GM23338 (cell line): ENCODE results near the gene SMNDC1. TPM values are rescaled to one million over a fixed set of nuclear protein-coding genes. Genes with fewer than 3 reads are reported as not detected.

Source experiments
- CREB1 ChIP-seq: fragments of 250-450 bp; sonication (Bioruptor Pico); IDR thresholded peaks from 2 replicates; pipeline ENCODE4 v1.5.0; 2020; ENCODE audit warnings: low read depth, mild to moderate bottlenecking, moderate library complexity
- EZH2phosphoT487 ChIP-seq: fragments of 200-600 bp; sonication (generic); IDR thresholded peaks from one replicate; pipeline ENCODE4 v1.8.1; 2018; ENCODE audit warnings: antibody characterized with exemption; ENCODE audit not compliant: unreplicated experiment
- NANOG ChIP-seq: IDR thresholded peaks from 2 replicates; pipeline ENCODE4 v1.6.1; 2016; ENCODE audit warnings: antibody characterized with exemption, borderline replicate concordance
- POLR2AphosphoS5 ChIP-seq: IDR thresholded peaks from 2 replicates; pipeline ENCODE4 v1.6.1; 2016; ENCODE audit warnings: antibody characterized with exemption, low read depth
- STAT1 ChIP-seq: IDR thresholded peaks from one replicate; pipeline ENCODE4 v1.6.1; 2016; ENCODE audit warnings: antibody characterized with exemption; ENCODE audit not compliant: unreplicated experiment
- ZNF114 ChIP-seq: fragments of 250-450 bp; sonication (Bioruptor Pico); IDR thresholded peaks from 2 replicates; pipeline ENCODE4 v1.5.0; 2020; ENCODE audit warnings: mild to moderate bottlenecking, moderate library complexity
- polyA plus RNA-seq: library from polyadenylated mRNA; unstranded; fragments of >200 nt; fragmentation: Nextera tagmentation; extraction: Ambion mirVana; gene quantifications from 2 replicates; pipeline ENCODE4 v1.2.1, GENCODE V29; 2016
- total RNA-seq: library from RNA; depleted of rRNA; stranded (reverse); fragments of >200 nt; shearing (Covaris generic); gene quantifications from 2 replicates; pipeline ENCODE4 v1.2.3, GENCODE V29; 2014
- TF ChIP-seq, protein P1 (sequence below): fragments of 250-450 bp; sonication (Bioruptor Pico); IDR thresholded peaks from 2 replicates; pipeline ENCODE4 v1.5.0; 2020; ENCODE audit warnings: mild to moderate bottlenecking, moderate library complexity
- TF ChIP-seq, protein P2 (sequence below), 2 experiments: fragments of 200-600 bp in 1 of 2; sonication (generic) in 1 of 2; conservative IDR thresholded peaks; 2 replicates each; pipeline versions ENCODE4 v1.5.1 to v1.6.1; 2016 to 2017; ENCODE audit warnings: antibody characterized with exemption in 2 of 2, low read depth in 2 of 2, mild to moderate bottlenecking in 2 of 2, moderate library complexity in 1 of 2

SMNDC1 gene
- total and polyA plus RNA-seq, 2 experiments from 2014 or later, result 28.4 to 45.1 TPM

DNA sequence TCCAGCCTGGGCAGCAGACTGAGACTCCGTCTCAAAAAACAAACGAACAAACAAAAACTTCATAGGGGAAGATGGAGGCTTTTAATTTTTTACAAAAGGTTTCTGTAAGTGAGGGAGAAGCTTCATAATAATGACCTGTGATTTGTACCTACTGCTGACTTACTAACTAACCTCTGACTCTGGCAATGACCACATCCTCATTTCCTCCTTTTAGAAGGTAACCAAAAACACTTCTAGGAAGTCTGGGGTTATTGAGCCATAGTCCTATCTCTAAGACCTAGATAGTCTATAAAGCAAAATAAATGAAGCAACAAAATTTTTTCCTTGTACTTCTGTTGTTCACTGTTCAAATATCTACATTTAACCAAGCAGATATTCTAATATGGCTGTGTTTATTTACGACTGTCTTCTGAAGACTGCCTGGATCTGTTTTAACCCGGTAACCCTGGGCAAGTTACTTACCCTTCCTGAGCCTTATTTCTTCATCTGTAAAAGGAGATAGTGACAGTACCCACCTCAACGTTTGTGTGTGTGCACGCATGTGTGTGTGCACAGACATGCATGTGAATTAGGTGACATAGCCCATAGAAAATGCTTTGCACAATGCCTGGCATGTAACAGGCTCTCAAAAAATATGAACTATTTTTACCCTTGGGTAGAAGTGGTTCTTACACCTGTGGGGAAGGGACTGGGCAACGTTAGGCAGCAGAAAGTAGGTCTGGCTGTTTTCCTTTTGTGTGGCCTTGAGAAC lies 30.8 kb upstream of the SMNDC1 start (continued):
- TF ChIP-seq, protein P1, sequence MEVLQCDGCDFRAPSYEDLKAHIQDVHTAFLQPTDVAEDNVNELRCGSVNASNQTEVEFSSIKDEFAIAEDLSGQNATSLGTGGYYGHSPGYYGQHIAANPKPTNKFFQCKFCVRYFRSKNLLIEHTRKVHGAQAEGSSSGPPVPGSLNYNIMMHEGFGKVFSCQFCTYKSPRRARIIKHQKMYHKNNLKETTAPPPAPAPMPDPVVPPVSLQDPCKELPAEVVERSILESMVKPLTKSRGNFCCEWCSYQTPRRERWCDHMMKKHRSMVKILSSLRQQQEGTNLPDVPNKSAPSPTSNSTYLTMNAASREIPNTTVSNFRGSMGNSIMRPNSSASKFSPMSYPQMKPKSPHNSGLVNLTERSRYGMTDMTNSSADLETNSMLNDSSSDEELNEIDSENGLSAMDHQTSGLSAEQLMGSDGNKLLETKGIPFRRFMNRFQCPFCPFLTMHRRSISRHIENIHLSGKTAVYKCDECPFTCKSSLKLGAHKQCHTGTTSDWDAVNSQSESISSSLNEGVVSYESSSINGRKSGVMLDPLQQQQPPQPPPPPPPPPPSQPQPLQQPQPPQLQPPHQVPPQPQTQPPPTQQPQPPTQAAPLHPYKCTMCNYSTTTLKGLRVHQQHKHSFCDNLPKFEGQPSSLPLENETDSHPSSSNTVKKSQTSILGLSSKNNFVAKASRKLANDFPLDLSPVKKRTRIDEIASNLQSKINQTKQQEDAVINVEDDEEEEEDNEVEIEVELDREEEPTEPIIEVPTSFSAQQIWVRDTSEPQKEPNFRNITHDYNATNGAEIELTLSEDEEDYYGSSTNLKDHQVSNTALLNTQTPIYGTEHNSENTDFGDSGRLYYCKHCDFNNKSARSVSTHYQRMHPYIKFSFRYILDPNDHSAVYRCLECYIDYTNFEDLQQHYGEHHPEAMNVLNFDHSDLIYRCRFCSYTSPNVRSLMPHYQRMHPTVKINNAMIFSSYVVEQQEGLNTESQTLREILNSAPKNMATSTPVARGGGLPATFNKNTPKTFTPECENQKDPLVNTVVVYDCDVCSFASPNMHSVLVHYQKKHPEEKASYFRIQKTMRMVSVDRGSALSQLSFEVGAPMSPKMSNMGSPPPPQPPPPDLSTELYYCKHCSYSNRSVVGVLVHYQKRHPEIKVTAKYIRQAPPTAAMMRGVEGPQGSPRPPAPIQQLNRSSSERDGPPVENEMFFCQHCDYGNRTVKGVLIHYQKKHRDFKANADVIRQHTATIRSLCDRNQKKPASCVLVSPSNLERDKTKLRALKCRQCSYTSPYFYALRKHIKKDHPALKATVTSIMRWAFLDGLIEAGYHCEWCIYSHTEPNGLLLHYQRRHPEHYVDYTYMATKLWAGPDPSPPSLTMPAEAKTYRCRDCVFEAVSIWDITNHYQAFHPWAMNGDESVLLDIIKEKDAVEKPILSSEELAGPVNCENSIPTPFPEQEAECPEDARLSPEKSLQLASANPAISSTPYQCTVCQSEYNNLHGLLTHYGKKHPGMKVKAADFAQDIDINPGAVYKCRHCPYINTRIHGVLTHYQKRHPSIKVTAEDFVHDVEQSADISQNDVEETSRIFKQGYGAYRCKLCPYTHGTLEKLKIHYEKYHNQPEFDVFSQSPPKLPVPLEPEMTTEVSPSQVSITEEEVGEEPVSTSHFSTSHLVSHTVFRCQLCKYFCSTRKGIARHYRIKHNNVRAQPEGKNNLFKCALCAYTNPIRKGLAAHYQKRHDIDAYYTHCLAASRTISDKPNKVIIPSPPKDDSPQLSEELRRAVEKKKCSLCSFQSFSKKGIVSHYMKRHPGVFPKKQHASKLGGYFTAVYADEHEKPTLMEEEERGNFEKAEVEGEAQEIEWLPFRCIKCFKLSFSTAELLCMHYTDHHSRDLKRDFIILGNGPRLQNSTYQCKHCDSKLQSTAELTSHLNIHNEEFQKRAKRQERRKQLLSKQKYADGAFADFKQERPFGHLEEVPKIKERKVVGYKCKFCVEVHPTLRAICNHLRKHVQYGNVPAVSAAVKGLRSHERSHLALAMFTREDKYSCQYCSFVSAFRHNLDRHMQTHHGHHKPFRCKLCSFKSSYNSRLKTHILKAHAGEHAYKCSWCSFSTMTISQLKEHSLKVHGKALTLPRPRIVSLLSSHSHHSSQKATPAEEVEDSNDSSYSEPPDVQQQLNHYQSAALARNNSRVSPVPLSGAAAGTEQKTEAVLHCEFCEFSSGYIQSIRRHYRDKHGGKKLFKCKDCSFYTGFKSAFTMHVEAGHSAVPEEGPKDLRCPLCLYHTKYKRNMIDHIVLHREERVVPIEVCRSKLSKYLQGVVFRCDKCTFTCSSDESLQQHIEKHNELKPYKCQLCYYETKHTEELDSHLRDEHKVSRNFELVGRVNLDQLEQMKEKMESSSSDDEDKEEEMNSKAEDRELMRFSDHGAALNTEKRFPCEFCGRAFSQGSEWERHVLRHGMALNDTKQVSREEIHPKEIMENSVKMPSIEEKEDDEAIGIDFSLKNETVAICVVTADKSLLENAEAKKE (CRISPR knock-in tag), result no peak
- TF ChIP-seq, protein P2, sequence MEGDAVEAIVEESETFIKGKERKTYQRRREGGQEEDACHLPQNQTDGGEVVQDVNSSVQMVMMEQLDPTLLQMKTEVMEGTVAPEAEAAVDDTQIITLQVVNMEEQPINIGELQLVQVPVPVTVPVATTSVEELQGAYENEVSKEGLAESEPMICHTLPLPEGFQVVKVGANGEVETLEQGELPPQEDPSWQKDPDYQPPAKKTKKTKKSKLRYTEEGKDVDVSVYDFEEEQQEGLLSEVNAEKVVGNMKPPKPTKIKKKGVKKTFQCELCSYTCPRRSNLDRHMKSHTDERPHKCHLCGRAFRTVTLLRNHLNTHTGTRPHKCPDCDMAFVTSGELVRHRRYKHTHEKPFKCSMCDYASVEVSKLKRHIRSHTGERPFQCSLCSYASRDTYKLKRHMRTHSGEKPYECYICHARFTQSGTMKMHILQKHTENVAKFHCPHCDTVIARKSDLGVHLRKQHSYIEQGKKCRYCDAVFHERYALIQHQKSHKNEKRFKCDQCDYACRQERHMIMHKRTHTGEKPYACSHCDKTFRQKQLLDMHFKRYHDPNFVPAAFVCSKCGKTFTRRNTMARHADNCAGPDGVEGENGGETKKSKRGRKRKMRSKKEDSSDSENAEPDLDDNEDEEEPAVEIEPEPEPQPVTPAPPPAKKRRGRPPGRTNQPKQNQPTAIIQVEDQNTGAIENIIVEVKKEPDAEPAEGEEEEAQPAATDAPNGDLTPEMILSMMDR (conservative IDR thresholded peaks at IDR 0.05; ENCODE audit: low read depth in 2 of 2), result no peak
- TF ChIP-seq NANOG (no peak), STAT1 (no peak), EZH2phosphoT487 (no peak), ZNF114 (CRISPR knock-in tag) (no peak), CREB1 (no peak), POLR2AphosphoS5 (no peak)
